Measurements from ENCODE around the gene PGP.

- TF ChIP-seq, protein P1, sequence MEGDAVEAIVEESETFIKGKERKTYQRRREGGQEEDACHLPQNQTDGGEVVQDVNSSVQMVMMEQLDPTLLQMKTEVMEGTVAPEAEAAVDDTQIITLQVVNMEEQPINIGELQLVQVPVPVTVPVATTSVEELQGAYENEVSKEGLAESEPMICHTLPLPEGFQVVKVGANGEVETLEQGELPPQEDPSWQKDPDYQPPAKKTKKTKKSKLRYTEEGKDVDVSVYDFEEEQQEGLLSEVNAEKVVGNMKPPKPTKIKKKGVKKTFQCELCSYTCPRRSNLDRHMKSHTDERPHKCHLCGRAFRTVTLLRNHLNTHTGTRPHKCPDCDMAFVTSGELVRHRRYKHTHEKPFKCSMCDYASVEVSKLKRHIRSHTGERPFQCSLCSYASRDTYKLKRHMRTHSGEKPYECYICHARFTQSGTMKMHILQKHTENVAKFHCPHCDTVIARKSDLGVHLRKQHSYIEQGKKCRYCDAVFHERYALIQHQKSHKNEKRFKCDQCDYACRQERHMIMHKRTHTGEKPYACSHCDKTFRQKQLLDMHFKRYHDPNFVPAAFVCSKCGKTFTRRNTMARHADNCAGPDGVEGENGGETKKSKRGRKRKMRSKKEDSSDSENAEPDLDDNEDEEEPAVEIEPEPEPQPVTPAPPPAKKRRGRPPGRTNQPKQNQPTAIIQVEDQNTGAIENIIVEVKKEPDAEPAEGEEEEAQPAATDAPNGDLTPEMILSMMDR (IDR thresholded peaks at IDR 0.05; ENCODE audit: low read depth, low read length, missing input control), result no peak
- no peak for TF ChIP-seq YY1 (IDR thresholded peaks at IDR 0.05)
- no peak for TF ChIP-seq SP1 (IDR thresholded peaks at IDR 0.05)
- no peak for TF ChIP-seq GABPA (IDR thresholded peaks at IDR 0.05 in 1 of 2, conservative IDR thresholded peaks at IDR 0.05 in 1 of 2)
- TF ChIP-seq, protein P2, sequence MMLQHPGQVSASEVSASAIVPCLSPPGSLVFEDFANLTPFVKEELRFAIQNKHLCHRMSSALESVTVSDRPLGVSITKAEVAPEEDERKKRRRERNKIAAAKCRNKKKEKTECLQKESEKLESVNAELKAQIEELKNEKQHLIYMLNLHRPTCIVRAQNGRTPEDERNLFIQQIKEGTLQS (IDR thresholded peaks at IDR 0.05), result no peak
- no peak for TF ChIP-seq TAF1 (conservative IDR thresholded peaks at IDR 0.05)
Observed at GRCh38 chr16:2191446-2191706, 23.3 kb downstream of the PGP start.
